IMR-90 (cell line): ENCODE measurements around the gene CHMP5. TPM values are rescaled to one million over a fixed set of nuclear protein-coding genes. Genes with fewer than 3 reads are reported as not detected.

ENCODE experiments used
- ATAC-seq: fragments of 200-7000 bp; cut with Tn5 transposase; 2 replicates; pipeline ENCODE4 v1.9.1; 2020; ENCODE audit warnings: low read depth, mild to moderate bottlenecking, moderate library complexity
- BruUV-seq: library from RNA; stranded (reverse); fragments of 400-500 nt; replicated peaks from 2 replicates; lab custom pipeline; 2021; lab: Mats Ljungman, UMichigan
- CTCF ChIA-PET: fragments of 300-600 bp; formaldehyde crosslinking; extraction: SDS; loops from one replicate; lab custom pipeline; 2021; ENCODE audit warnings: antibody characterized with exemption; lab: Yijun Ruan, JAX
- POLR2A ChIA-PET: fragments of 300-600 bp; sonication (Branson Sonifier 250); formaldehyde crosslinking; loops from one replicate; lab custom pipeline; 2022; ENCODE audit warnings: antibody characterized with exemption; ENCODE audit not compliant: unreplicated experiment; lab: Charles Lee
- DNase-seq: peaks from one replicate; pipeline ENCODE4 v3.0.0; 2013
- H2AFZ ChIP-seq: replicated peaks from 2 replicates; pipeline ENCODE3; 2013; ENCODE audit warnings: low read length, mild to moderate bottlenecking; ENCODE audit not compliant: poor library complexity
- H2AK5ac ChIP-seq: 2 replicates; pipeline ENCODE4 v1.6.1; 2013; ENCODE audit warnings: low read depth, low read length, inconsistent platforms
- H2AK9ac ChIP-seq: replicated peaks from 2 replicates; pipeline ENCODE3; 2013; ENCODE audit warnings: mild to moderate bottlenecking, low read depth, low read length, moderate library complexity; ENCODE audit not compliant: poor library complexity
- H2BK120ac ChIP-seq: 2 replicates; pipeline ENCODE4 v1.6.1; 2013; ENCODE audit warnings: low read depth, low read length, inconsistent platforms
- H2BK15ac ChIP-seq: 3 replicates; pipeline ENCODE4 v1.6.1; 2013; ENCODE audit warnings: low read depth, low read length, inconsistent platforms
- H2BK20ac ChIP-seq: 2 replicates; pipeline ENCODE4 v1.6.1; 2013; ENCODE audit warnings: low read depth, mild to moderate bottlenecking, inconsistent platforms, low read length, moderate library complexity
- H2BK5ac ChIP-seq: 2 replicates; pipeline ENCODE4 v1.6.1; 2013; ENCODE audit warnings: mild to moderate bottlenecking, low read depth, low read length, inconsistent platforms; ENCODE audit not compliant: poor library complexity, severe bottlenecking
- H3K14ac ChIP-seq: replicated peaks from 2 replicates; pipeline ENCODE4 v1.6.1; 2013; ENCODE audit warnings: low read depth, low read length, inconsistent platforms
- H3K18ac ChIP-seq: 2 replicates; pipeline ENCODE4 v1.6.1; 2013; ENCODE audit warnings: low read depth, low read length, control low read depth
- H3K23ac ChIP-seq: 2 replicates; pipeline ENCODE4 v1.6.1; 2013; ENCODE audit warnings: low read depth, low read length, inconsistent platforms
- H3K27ac ChIP-seq: 2 replicates; pipeline ENCODE4 v1.5.1; 2013; ENCODE audit warnings: mild to moderate bottlenecking, control low read depth, low read length; ENCODE audit not compliant: insufficient read depth
- H3K27me3 ChIP-seq: 2 replicates; pipeline ENCODE4 v1.6.1; 2013; ENCODE audit warnings: low read length; ENCODE audit not compliant: control insufficient read depth, insufficient read depth
- H3K36me3 ChIP-seq: 2 replicates; pipeline ENCODE4 v1.6.1; 2013; ENCODE audit warnings: low read length, mixed read lengths; ENCODE audit not compliant: control insufficient read depth, insufficient read depth
- H3K4ac ChIP-seq: 2 replicates; pipeline ENCODE4 v1.6.1; 2013; ENCODE audit warnings: low read depth, low read length, inconsistent platforms
- H3K4me1 ChIP-seq: 2 replicates; pipeline ENCODE4 v1.6.1; 2013; ENCODE audit warnings: low read length, mixed read lengths; ENCODE audit not compliant: control insufficient read depth, insufficient read depth
- H3K4me2 ChIP-seq: 2 replicates; pipeline ENCODE4 v1.6.1; 2013; ENCODE audit warnings: low read depth, mild to moderate bottlenecking, control low read depth, low read length, moderate library complexity
- H3K4me3 ChIP-seq: 2 replicates; pipeline ENCODE4 v1.5.1; 2013; ENCODE audit warnings: low read depth, mild to moderate bottlenecking, control low read depth, low read length, moderate library complexity; ENCODE audit not compliant: insufficient read depth
- H3K56ac ChIP-seq: 2 replicates; pipeline ENCODE4 v1.6.1; 2013; ENCODE audit warnings: low read length, inconsistent platforms; ENCODE audit not compliant: insufficient read depth; ENCODE audit errors: extremely low read depth
- H3K79me1 ChIP-seq, 2 experiments: 2 replicates each; pipeline ENCODE4 v1.6.1; 2013; ENCODE audit warnings: low read length in 2 of 2, inconsistent platforms in 1 of 2, low read depth in 1 of 2
- H3K9ac ChIP-seq: 2 replicates; pipeline ENCODE4 v1.6.1; 2013; ENCODE audit warnings: low read depth, low read length, control low read depth
- H3K9me1 ChIP-seq: 2 replicates; pipeline ENCODE4 v1.6.1; 2013; ENCODE audit warnings: low read length, inconsistent platforms; ENCODE audit not compliant: insufficient read depth
- H3K9me3 ChIP-seq: 2 replicates; pipeline ENCODE4 v1.6.1; 2013; ENCODE audit warnings: low read length; ENCODE audit not compliant: control insufficient read depth, insufficient read depth
- H4K20me1 ChIP-seq: 2 replicates; pipeline ENCODE4 v1.6.1; 2013; ENCODE audit warnings: low read length, inconsistent platforms; ENCODE audit not compliant: insufficient read depth
- H4K5ac ChIP-seq: 2 replicates; pipeline ENCODE4 v1.6.1; 2013; ENCODE audit warnings: mild to moderate bottlenecking, low read depth, low read length, control low read depth
- H4K8ac ChIP-seq, 2 experiments: 2 replicates each; pipeline ENCODE4 v1.6.1; 2013; ENCODE audit warnings: low read depth in 2 of 2, low read length in 2 of 2, control low read depth in 1 of 2, inconsistent platforms in 1 of 2
- H4K91ac ChIP-seq: 2 replicates; pipeline ENCODE4 v1.6.1; 2013; ENCODE audit warnings: low read depth, low read length, inconsistent platforms; ENCODE audit not compliant: insufficient read depth
- BHLHE40 ChIP-seq: fragments of 150-350 bp; IDR thresholded peaks from 2 replicates; pipeline ENCODE4 v1.6.1; 2016; ENCODE audit warnings: mild to moderate bottlenecking, low read depth, low read length
- CEBPB ChIP-seq: IDR thresholded peaks from 2 replicates; pipeline ENCODE4 v1.6.1; 2012; ENCODE audit warnings: low read depth, low read length, improper control_type of control experiment
- CHD1 ChIP-seq: IDR thresholded peaks from 2 replicates; pipeline ENCODE4 v1.6.1; 2012; ENCODE audit warnings: low read depth, low read length, improper control_type of control experiment
- CTCF ChIP-seq: conservative IDR thresholded peaks from 2 replicates; pipeline ENCODE4 v1.5.1; 2012; ENCODE audit warnings: mild to moderate bottlenecking, low read depth, low read length, improper control_type of control experiment
- FOS ChIP-seq: fragments of 150-350 bp; IDR thresholded peaks from 2 replicates; pipeline ENCODE4 v1.6.1; 2016; ENCODE audit warnings: low read depth, low read length
- MAFK ChIP-seq: IDR thresholded peaks from 2 replicates; pipeline ENCODE4 v1.6.1; 2012; ENCODE audit warnings: low read depth, low read length, improper control_type of control experiment
- MAZ ChIP-seq: IDR thresholded peaks from 2 replicates; pipeline ENCODE4 v1.6.1; 2012; ENCODE audit warnings: low read depth, mild to moderate bottlenecking, low read length, improper control_type of control experiment, moderate library complexity, borderline replicate concordance
- NFE2L2 ChIP-seq: fragments of 150-350 bp; IDR thresholded peaks from 2 replicates; pipeline ENCODE4 v1.6.1; 2016; ENCODE audit warnings: low read depth, mild to moderate bottlenecking, low read length
- POLR2A ChIP-seq: IDR thresholded peaks from 2 replicates; pipeline ENCODE4 v1.6.1; 2012; ENCODE audit warnings: mild to moderate bottlenecking, low read depth, low read length
- RAD21 ChIP-seq: IDR thresholded peaks from 2 replicates; pipeline ENCODE4 v1.6.1; 2012; ENCODE audit warnings: low read length, improper control_type of control experiment
- RCOR1 ChIP-seq: IDR thresholded peaks from 2 replicates; pipeline ENCODE4 v1.6.1; 2012; ENCODE audit warnings: mild to moderate bottlenecking, low read length, improper control_type of control experiment; ENCODE audit not compliant: insufficient replicate concordance
- SMC3 ChIP-seq: fragments of 150-350 bp; IDR thresholded peaks from 2 replicates; pipeline ENCODE4 v1.6.1; 2016; ENCODE audit warnings: low read depth, mild to moderate bottlenecking, antibody characterized with exemption, low read length, moderate library complexity
- USF2 ChIP-seq: fragments of 150-350 bp; IDR thresholded peaks from 2 replicates; pipeline ENCODE4 v1.6.1; 2017; ENCODE audit warnings: mild to moderate bottlenecking, antibody characterized with exemption, low read length, low read depth
- WGBS, 2 experiments: methylation state at CpG; one replicate each; pipeline versions ENCODE4 v1.1.5 to v1.1.7; 2013; ENCODE audit warnings: missing lambda C conversion rate in 2 of 2; ENCODE audit not compliant: insufficient read length in 1 of 2; ENCODE audit errors: extremely low coverage in 2 of 2; 5-methylcytosine and 5-hydroxymethylcytosine counted together
- dilution Hi-C: fragments of 300-500 bp; cut with HindIII; formaldehyde crosslinking; loops from one replicate; pipeline ENCODE4 v1.14.3; 2018; ENCODE audit warnings: low sequenced_read_pairs; ENCODE audit not compliant: unreplicated experiment
- in situ Hi-C: fragments of 300-500 bp; cut with MboI; formaldehyde crosslinking; loops from 3 replicates; pipeline ENCODE4 v1.14.3; 2019; ENCODE audit warnings: low sequenced_read_pairs, inconsistent platforms, mixed read lengths
- intact Hi-C: fragments of 100-400 bp; cut with micrococcal nuclease; formaldehyde crosslinking; loops from 2 replicates; pipeline ENCODE4 v1.10.0; 2022
- polyA plus RNA-seq, 3 experiments: library from polyadenylated mRNA; depleted of rRNA; stranded (reverse); fragments of >200 nt; gene quantifications; 2 replicates each; pipeline ENCODE4 v1.2.3, GENCODE V29; 2012; ENCODE audit warnings: low replicate concordance in 1 of 3
- total RNA-seq: library from RNA; depleted of rRNA; stranded (reverse); fragments of >200 nt; gene quantifications from 2 replicates; pipeline ENCODE4 v1.2.3, GENCODE V29; 2012

The CHMP5 gene
- total and polyA plus RNA-seq, 2 of the 4 experiments (the other 2 are of a cell fraction), result 70.6 to 80.8 TPM

- H2BK120ac ChIP-seq, result no peak overlapping the region
- H3K9me3 ChIP-seq, result no peaks in the 10 kb centered on the region
- H4K5ac ChIP-seq, result peak overlapping the region; percentile 63; the same call in 1 of the 2 replicates
- intact Hi-C loops (loop anchor here (10.0 kb wide), 1 partner anchor 57 kb away; no protein-coding TSS in a partner anchor), in situ Hi-C loops (no loop called here), dilution Hi-C loops (loop anchor here (25.0 kb wide), 1 partner anchor 165 kb away; the partner anchor contains the start of gene NOL6)
- ChIA-PET CTCF (no interaction called here), POLR2A (no interaction called here)
- H3K56ac ChIP-seq, result no peak overlapping the region
- TF ChIP-seq NFE2L2 (no peak), SMC3 (no peak), MAZ (no peak), CTCF (no peak), BHLHE40 (no peak), RAD21 (no peak), MAFK (no peak), RCOR1 (no peak), CEBPB (no peak), POLR2A (no peak), USF2 (no peak), CHD1 (no peak), FOS (no peak)
- H2BK20ac ChIP-seq, result no peak overlapping the region
- no peak overlapping the region for H3K4ac ChIP-seq
- peak overlapping the region; percentile 6; the same call in 1 of the 2 replicates for H3K18ac ChIP-seq
- no CpG with 5 or more reads among the region's 1 CpG for WGBS, 2 experiments
- no TSS peak for BruUV-seq
- peaks cover 5% of the 10 kb centered on the region; the same call in 1 of the 2 replicates for H3K4me1 ChIP-seq
- no peak overlapping the region for H2AK9ac ChIP-seq
- H3K9me1 ChIP-seq, result peaks cover 10% of the 10 kb centered on the region
- no peak for ATAC-seq
- H3K27ac ChIP-seq, result 0 out of 2 replicates have a peak overlapping the region, but pooled peaks have one; percentile 14
- H3K4me3 ChIP-seq, result no peak overlapping the region
- H4K91ac ChIP-seq, result no peak overlapping the region
- H2AK5ac ChIP-seq, result no peak overlapping the region
- H4K20me1 ChIP-seq, result 0 out of 2 replicates have a peak, but pooled peaks cover 4% of the 10 kb centered on the region
- no peak overlapping the region for H2BK15ac ChIP-seq
- H3K9ac ChIP-seq, result no peak overlapping the region
- no peak for DNase-seq
- H3K23ac ChIP-seq, result no peak overlapping the region
- no peak overlapping the region for H2AFZ ChIP-seq
- peak overlapping the region in 1 of 2 experiments; percentile 2; a peak in 1 of 4 replicates for H4K8ac ChIP-seq
- H3K79me1 ChIP-seq, result peaks cover 44 to 81% of the 10 kb centered on the region in 2 experiments
- peaks cover 51% of the 10 kb centered on the region for H3K36me3 ChIP-seq
- H3K4me2 ChIP-seq, result no peak overlapping the region; the same call in 1 of the 2 replicates
- no peaks in the 10 kb centered on the region for H3K27me3 ChIP-seq
- H2BK5ac ChIP-seq, result peak overlapping the region; percentile 82
- no peak overlapping the region for H3K14ac ChIP-seq
These were observed 32.6 kb downstream of the CHMP5 start for GRCh38 chr9:33297432-33297831.
